ENCODE data around the gene RERE.

Gene RERE

GRCh38 chr1:8544644-8545043 is 272.8 kb downstream of the RERE start:
- H3K4me3 ChIP-seq (ENCODE audit: insufficient read depth, low read depth, low read length): no peak overlapping the region
- H3K36me3 ChIP-seq (ENCODE audit: control insufficient read depth, insufficient read depth, low read length): peaks cover 6% of the 10 kb centered on the region
- no peaks in the 10 kb centered on the region for H3K9me3 ChIP-seq (ENCODE audit: control insufficient read depth, low read length)
- no peak overlapping the region for H3K27ac ChIP-seq (ENCODE audit: insufficient read depth, low read depth, low read length, poor library complexity, severe bottlenecking)
- H3K4me1 ChIP-seq (ENCODE audit: control insufficient read depth, insufficient read depth, low read length): no peaks in the 10 kb centered on the region
- no peaks in the 10 kb centered on the region for H3K27me3 ChIP-seq (ENCODE audit: control insufficient read depth, insufficient read depth, low read length, poor library complexity, severe bottlenecking)
- 93 to 95% methylated on average over 1 of the region's 1 CpG for WGBS, 2 experiments

- Histone ChIP-seq H3K27me3 (ENCODE audit: control insufficient read depth, insufficient read depth, low read length, poor library complexity, severe bottlenecking) (no peaks in the 10 kb centered on the region), H3K4me3 (ENCODE audit: insufficient read depth, low read depth, low read length) (no peak overlapping the region), H3K36me3 (ENCODE audit: control insufficient read depth, insufficient read depth, low read length) (peaks cover 6% of the 10 kb centered on the region), H3K9me3 (ENCODE audit: control insufficient read depth, low read length) (no peaks in the 10 kb centered on the region), H3K27ac (ENCODE audit: insufficient read depth, low read depth, low read length, poor library complexity, severe bottlenecking) (no peak overlapping the region), H3K4me1 (ENCODE audit: control insufficient read depth, insufficient read depth, low read length) (no peaks in the 10 kb centered on the region)
Observed at GRCh38 chr1:8543965-8544364, 273.5 kb downstream of the RERE start.

GRCh38 chr1:8541961-8542521 is 275.4 kb downstream of the RERE start:
- WGBS, 2 experiments: 94 to 96% methylated on average over 8 of the region's 8 CpGs
- Histone ChIP-seq H3K4me3 (ENCODE audit: insufficient read depth, low read depth, low read length) (no peak overlapping the region), H3K27me3 (ENCODE audit: control insufficient read depth, insufficient read depth, low read length, poor library complexity, severe bottlenecking) (no peaks in the 10 kb centered on the region)

GRCh38 chr1:8540971-8541370 is 276.5 kb downstream of the RERE start:
- no peaks in the 10 kb centered on the region for H3K9me3 ChIP-seq (ENCODE audit: control insufficient read depth, low read length)
- 100% methylated on average over 1 of the region's 1 CpG; no CpG with 5 or more reads in 1 of the 2 experiments for WGBS, 2 experiments
- H3K27ac ChIP-seq (ENCODE audit: insufficient read depth, low read depth, low read length, poor library complexity, severe bottlenecking): no peak overlapping the region
- no peaks in the 10 kb centered on the region for H3K27me3 ChIP-seq (ENCODE audit: control insufficient read depth, insufficient read depth, low read length, poor library complexity, severe bottlenecking)
- H3K4me3 ChIP-seq (ENCODE audit: insufficient read depth, low read depth, low read length): no peak overlapping the region
- H3K4me1 ChIP-seq (ENCODE audit: control insufficient read depth, insufficient read depth, low read length): no peaks in the 10 kb centered on the region
- peaks cover 6% of the 10 kb centered on the region for H3K36me3 ChIP-seq (ENCODE audit: control insufficient read depth, insufficient read depth, low read length)

More at GRCh38 chr1:8541961-8542521, 275.4 kb downstream of the RERE start:
- Histone ChIP-seq H3K4me1 (ENCODE audit: control insufficient read depth, insufficient read depth, low read length) (no peaks in the 10 kb centered on the region), H3K27ac (ENCODE audit: insufficient read depth, low read depth, low read length, poor library complexity, severe bottlenecking) (no peak overlapping the region), H3K9me3 (ENCODE audit: control insufficient read depth, low read length) (no peaks in the 10 kb centered on the region), H3K36me3 (ENCODE audit: control insufficient read depth, insufficient read depth, low read length) (peaks cover 6% of the 10 kb centered on the region)

GRCh38 chr1:8540261-8540941 is 277.0 kb downstream of the RERE start:
- H3K4me3 ChIP-seq (ENCODE audit: insufficient read depth, low read depth, low read length): no peak overlapping the region
- H3K9me3 ChIP-seq (ENCODE audit: control insufficient read depth, low read length): no peaks in the 10 kb centered on the region
- H3K4me1 ChIP-seq (ENCODE audit: control insufficient read depth, insufficient read depth, low read length): no peaks in the 10 kb centered on the region
- WGBS, 2 experiments: 73% methylated on average over 2 to 3 of the region's 3 CpGs
- H3K27ac ChIP-seq (ENCODE audit: insufficient read depth, low read depth, low read length, poor library complexity, severe bottlenecking): no peak overlapping the region
- peaks cover 6% of the 10 kb centered on the region for H3K36me3 ChIP-seq (ENCODE audit: control insufficient read depth, insufficient read depth, low read length)
- H3K27me3 ChIP-seq (ENCODE audit: control insufficient read depth, insufficient read depth, low read length, poor library complexity, severe bottlenecking): no peaks in the 10 kb centered on the region

- Histone ChIP-seq H3K36me3 (ENCODE audit: control insufficient read depth, insufficient read depth, low read length) (peaks cover 6% of the 10 kb centered on the region), H3K4me1 (ENCODE audit: control insufficient read depth, insufficient read depth, low read length) (no peaks in the 10 kb centered on the region), H3K9me3 (ENCODE audit: control insufficient read depth, low read length) (no peaks in the 10 kb centered on the region), H3K27me3 (ENCODE audit: control insufficient read depth, insufficient read depth, low read length, poor library complexity, severe bottlenecking) (no peaks in the 10 kb centered on the region), H3K4me3 (ENCODE audit: insufficient read depth, low read depth, low read length) (no peak overlapping the region), H3K27ac (ENCODE audit: insufficient read depth, low read depth, low read length, poor library complexity, severe bottlenecking) (no peak overlapping the region)
- WGBS, 2 experiments: 93 to 96% methylated on average over 4 of the region's 4 CpGs
Observed at GRCh38 chr1:8539683-8540082, 277.8 kb downstream of the RERE start.

- whole genome bisulfite sequencing, 2 experiments: 96 to 98% methylated on average over 3 of the region's 3 CpGs
- Histone ChIP-seq H3K4me1 (ENCODE audit: control insufficient read depth, insufficient read depth, low read length) (no peaks in the 10 kb centered on the region), H3K36me3 (ENCODE audit: control insufficient read depth, insufficient read depth, low read length) (peaks cover 6% of the 10 kb centered on the region), H3K9me3 (ENCODE audit: control insufficient read depth, low read length) (no peaks in the 10 kb centered on the region), H3K4me3 (ENCODE audit: insufficient read depth, low read depth, low read length) (no peak overlapping the region), H3K27me3 (ENCODE audit: control insufficient read depth, insufficient read depth, low read length, poor library complexity, severe bottlenecking) (no peaks in the 10 kb centered on the region), H3K27ac (ENCODE audit: insufficient read depth, low read depth, low read length, poor library complexity, severe bottlenecking) (no peak overlapping the region)
Observed at GRCh38 chr1:8538502-8538901, 278.9 kb downstream of the RERE start.

- no peak overlapping the region for H3K27ac ChIP-seq (ENCODE audit: insufficient read depth, low read depth, low read length, poor library complexity, severe bottlenecking)
- no peaks in the 10 kb centered on the region for H3K9me3 ChIP-seq (ENCODE audit: control insufficient read depth, low read length)
- peaks cover 9% of the 10 kb centered on the region for H3K36me3 ChIP-seq (ENCODE audit: control insufficient read depth, insufficient read depth, low read length)
- H3K4me1 ChIP-seq (ENCODE audit: control insufficient read depth, insufficient read depth, low read length): no peaks in the 10 kb centered on the region
- 88 to 90% methylated on average over 2 of the region's 2 CpGs for WGBS, 2 experiments
- H3K4me3 ChIP-seq (ENCODE audit: insufficient read depth, low read depth, low read length): no peak overlapping the region
- no peaks in the 10 kb centered on the region for H3K27me3 ChIP-seq (ENCODE audit: control insufficient read depth, insufficient read depth, low read length, poor library complexity, severe bottlenecking)
Observed at GRCh38 chr1:8537991-8538390, 279.4 kb downstream of the RERE start.

- 87 to 100% methylated on average over 2 of the region's 2 CpGs for WGBS, 2 experiments
- no peaks in the 10 kb centered on the region for H3K4me1 ChIP-seq (ENCODE audit: control insufficient read depth, insufficient read depth, low read length)
- no peak overlapping the region for H3K27ac ChIP-seq (ENCODE audit: insufficient read depth, low read depth, low read length, poor library complexity, severe bottlenecking)
- H3K9me3 ChIP-seq (ENCODE audit: control insufficient read depth, low read length): no peaks in the 10 kb centered on the region
- no peaks in the 10 kb centered on the region for H3K27me3 ChIP-seq (ENCODE audit: control insufficient read depth, insufficient read depth, low read length, poor library complexity, severe bottlenecking)
- peaks cover 7% of the 10 kb centered on the region for H3K36me3 ChIP-seq (ENCODE audit: control insufficient read depth, insufficient read depth, low read length)
- H3K4me3 ChIP-seq (ENCODE audit: insufficient read depth, low read depth, low read length): no peak overlapping the region
Observed at GRCh38 chr1:8536515-8536914, 280.9 kb downstream of the RERE start.

- Histone ChIP-seq H3K9me3 (ENCODE audit: control insufficient read depth, low read length) (no peaks in the 10 kb centered on the region), H3K27me3 (ENCODE audit: control insufficient read depth, insufficient read depth, low read length, poor library complexity, severe bottlenecking) (no peaks in the 10 kb centered on the region)
- WGBS, 2 experiments: 90 to 100% methylated on average over 1 of the region's 1 CpG
Observed at GRCh38 chr1:8533907-8534306, 283.5 kb downstream of the RERE start.

More at GRCh38 chr1:8533907-8534306, 283.5 kb downstream of the RERE start:
- H3K4me1 ChIP-seq (ENCODE audit: control insufficient read depth, insufficient read depth, low read length): no peaks in the 10 kb centered on the region
- H3K27ac ChIP-seq (ENCODE audit: insufficient read depth, low read depth, low read length, poor library complexity, severe bottlenecking): no peak overlapping the region
- no peak overlapping the region for H3K4me3 ChIP-seq (ENCODE audit: insufficient read depth, low read depth, low read length)
- peaks cover 5% of the 10 kb centered on the region for H3K36me3 ChIP-seq (ENCODE audit: control insufficient read depth, insufficient read depth, low read length)
